ENCODE results near the gene ERFE. TPM values are rescaled to one million over a fixed set of nuclear protein-coding genes. Genes with fewer than 3 reads are reported as not detected.

The ERFE gene
- polyA plus RNA-seq, 1 of the 3 experiments (the other 2 are of a cell fraction), result 1.3 TPM

DNA sequence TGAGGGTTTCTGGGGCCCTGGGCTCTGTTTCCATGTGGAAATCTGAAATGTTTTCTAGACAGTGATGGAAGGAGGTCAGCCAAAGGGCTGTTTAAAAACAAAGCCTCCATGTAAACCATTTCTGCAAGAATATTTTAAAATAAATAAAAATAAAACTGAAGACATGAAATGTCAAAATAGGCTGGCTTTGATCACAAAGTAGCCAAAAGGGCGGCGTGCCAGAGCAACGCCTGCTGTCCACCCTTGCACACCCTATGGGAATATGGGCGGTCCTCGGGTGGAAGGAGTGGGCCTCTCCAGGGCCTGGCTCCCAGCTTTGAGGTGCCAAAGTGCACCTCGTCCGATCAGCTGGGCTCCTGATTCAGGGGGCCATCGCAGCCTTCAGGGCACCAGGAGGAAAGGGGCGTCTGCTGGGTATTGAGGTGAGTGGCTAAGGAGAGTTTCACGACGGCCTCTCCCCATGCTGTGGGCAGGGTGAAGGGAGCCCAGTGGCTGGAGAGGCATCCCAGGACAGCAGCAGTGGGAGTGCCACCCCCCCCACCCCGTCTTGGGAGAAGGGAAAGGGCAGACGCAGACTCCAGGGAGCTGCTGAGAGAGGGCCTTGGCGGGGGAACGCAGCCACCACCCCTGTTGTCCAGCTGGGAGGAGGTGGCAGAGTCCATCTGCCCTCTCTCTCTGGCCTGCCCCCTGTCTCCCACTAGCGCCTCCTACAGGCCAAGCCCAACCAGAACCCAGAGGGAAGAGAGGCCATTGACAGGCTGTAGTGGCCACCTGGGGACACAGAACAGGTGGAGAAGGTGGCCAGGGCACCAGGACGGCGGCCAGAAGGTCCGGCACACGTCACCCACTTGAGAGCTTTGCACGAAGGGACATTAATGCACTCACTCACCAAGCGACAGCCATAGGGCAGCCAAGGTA lies 5.7 kb upstream of the ERFE start:
- CTCF ChIA-PET, result interaction anchor here (0.7 to 1.3 kb wide), 2 partner anchors 11 to 110 kb away, joined by 4 read pairs; no protein-coding TSS in a partner anchor
- Histone ChIP-seq H3K4me3 (ENCODE audit: low read depth in 2 of 2, low read length in 1 of 2) (no peak overlapping the region), H3F3A (replicated peaks; ENCODE audit: insufficient read depth) (no peaks in the 10 kb centered on the region), H4K20me1 (ENCODE audit: insufficient read depth) (no peaks in the 10 kb centered on the region), H3K9me2 (no peaks in the 10 kb centered on the region), H3K27ac (ENCODE audit: low read depth in 2 of 2, low read length in 1 of 2) (no peak overlapping the region), H3K36me3 (replicated peaks in 1 of 2; ENCODE audit: control insufficient read depth in 1 of 2, insufficient read depth in 2 of 2, low read length in 1 of 2) (no peaks in the 10 kb centered on the region), H3K9me3 (no peaks in the 10 kb centered on the region), H3K9ac (no peak overlapping the region), H3K79me2 (ENCODE audit: insufficient read depth) (no peaks in the 10 kb centered on the region), H2AFZ (ENCODE audit: low read depth) (no peak overlapping the region), H3K27me3 (ENCODE audit: insufficient read depth) (no peaks in the 10 kb centered on the region), H3K4me2 (no peak overlapping the region), H3K4me1 (ENCODE audit: control insufficient read depth in 1 of 2, insufficient read depth in 2 of 2, low read depth in 1 of 2, low read length in 1 of 2) (peaks cover 0 to 6% of the 10 kb centered on the region in 2 experiments; a peak in 1 of 4 replicates)
- no peak for DNase-seq
- POLR2A ChIA-PET, result no interaction called here
- WGBS (ENCODE audit: low lambda C conversion rate), result 74% methylated on average over 12 of the region's 22 CpGs
- TF ChIP-seq, protein P1, sequence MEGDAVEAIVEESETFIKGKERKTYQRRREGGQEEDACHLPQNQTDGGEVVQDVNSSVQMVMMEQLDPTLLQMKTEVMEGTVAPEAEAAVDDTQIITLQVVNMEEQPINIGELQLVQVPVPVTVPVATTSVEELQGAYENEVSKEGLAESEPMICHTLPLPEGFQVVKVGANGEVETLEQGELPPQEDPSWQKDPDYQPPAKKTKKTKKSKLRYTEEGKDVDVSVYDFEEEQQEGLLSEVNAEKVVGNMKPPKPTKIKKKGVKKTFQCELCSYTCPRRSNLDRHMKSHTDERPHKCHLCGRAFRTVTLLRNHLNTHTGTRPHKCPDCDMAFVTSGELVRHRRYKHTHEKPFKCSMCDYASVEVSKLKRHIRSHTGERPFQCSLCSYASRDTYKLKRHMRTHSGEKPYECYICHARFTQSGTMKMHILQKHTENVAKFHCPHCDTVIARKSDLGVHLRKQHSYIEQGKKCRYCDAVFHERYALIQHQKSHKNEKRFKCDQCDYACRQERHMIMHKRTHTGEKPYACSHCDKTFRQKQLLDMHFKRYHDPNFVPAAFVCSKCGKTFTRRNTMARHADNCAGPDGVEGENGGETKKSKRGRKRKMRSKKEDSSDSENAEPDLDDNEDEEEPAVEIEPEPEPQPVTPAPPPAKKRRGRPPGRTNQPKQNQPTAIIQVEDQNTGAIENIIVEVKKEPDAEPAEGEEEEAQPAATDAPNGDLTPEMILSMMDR (IDR thresholded peaks at IDR 0.05), result peak; percentile 38
- no peak for TF ChIP-seq NRF1 (IDR thresholded peaks at IDR 0.05; ENCODE audit: low read depth, low read length)

DNA sequence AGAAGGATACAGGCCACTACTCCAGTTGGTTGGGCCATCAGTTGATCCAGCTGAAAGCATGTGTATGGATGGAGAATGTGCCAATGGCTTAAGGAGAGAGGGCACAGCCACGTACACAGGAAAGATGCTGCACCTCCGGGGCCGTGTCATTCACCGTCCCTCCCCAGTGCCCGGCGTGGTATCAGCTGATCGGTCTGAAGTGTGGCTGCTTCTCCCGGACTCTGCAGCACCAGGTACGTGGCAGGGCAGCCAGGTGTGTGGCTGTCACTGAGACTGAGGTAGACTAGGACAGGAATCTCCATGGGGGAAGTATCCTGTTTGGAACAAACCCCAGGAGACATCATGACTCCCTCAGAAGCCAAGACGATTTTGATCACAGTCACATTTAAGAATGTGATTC lies 4.2 kb upstream of the ERFE start:
- Histone ChIP-seq H3K9ac (no peak overlapping the region), H3K4me1 (ENCODE audit: control insufficient read depth in 1 of 2, insufficient read depth in 2 of 2, low read depth in 1 of 2, low read length in 1 of 2) (peaks cover 0 to 8% of the 10 kb centered on the region in 2 experiments; a peak in 1 of 4 replicates), H3K27me3 (ENCODE audit: insufficient read depth) (no peaks in the 10 kb centered on the region), H3K27ac (ENCODE audit: low read depth in 2 of 2, low read length in 1 of 2) (no peak overlapping the region), H3F3A (replicated peaks; ENCODE audit: insufficient read depth) (no peaks in the 10 kb centered on the region), H3K4me3 (ENCODE audit: low read depth in 2 of 2, low read length in 1 of 2) (no peak overlapping the region), H4K20me1 (ENCODE audit: insufficient read depth) (no peaks in the 10 kb centered on the region), H3K9me2 (no peaks in the 10 kb centered on the region), H3K4me2 (no peak overlapping the region), H3K9me3 (no peaks in the 10 kb centered on the region), H3K79me2 (ENCODE audit: insufficient read depth) (no peaks in the 10 kb centered on the region), H2AFZ (ENCODE audit: low read depth) (no peak overlapping the region), H3K36me3 (replicated peaks in 1 of 2; ENCODE audit: control insufficient read depth in 1 of 2, insufficient read depth in 2 of 2, low read length in 1 of 2) (no peaks in the 10 kb centered on the region)
- CTCF ChIA-PET, result interaction anchor here (1.0 to 1.3 kb wide), 2 partner anchors 47 to 109 kb away, joined by 3 to 4 read pairs; no protein-coding TSS in a partner anchor
- WGBS (ENCODE audit: low lambda C conversion rate), result 69% methylated on average over 2 of the region's 10 CpGs
- TF ChIP-seq TEAD4 (IDR thresholded peaks at IDR 0.05; ENCODE audit: borderline replicate concordance, insufficient read depth), result no peak
- no peak for TF ChIP-seq TCF12 (IDR thresholded peaks at IDR 0.05)
- TF ChIP-seq, protein P2, sequence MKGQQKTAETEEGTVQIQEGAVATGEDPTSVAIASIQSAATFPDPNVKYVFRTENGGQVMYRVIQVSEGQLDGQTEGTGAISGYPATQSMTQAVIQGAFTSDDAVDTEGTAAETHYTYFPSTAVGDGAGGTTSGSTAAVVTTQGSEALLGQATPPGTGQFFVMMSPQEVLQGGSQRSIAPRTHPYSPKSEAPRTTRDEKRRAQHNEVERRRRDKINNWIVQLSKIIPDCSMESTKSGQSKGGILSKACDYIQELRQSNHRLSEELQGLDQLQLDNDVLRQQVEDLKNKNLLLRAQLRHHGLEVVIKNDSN (IDR thresholded peaks at IDR 0.05; ENCODE audit: borderline replicate concordance, low read depth), result no peak
- no peak for TF ChIP-seq FOXM1 (IDR thresholded peaks at IDR 0.05; ENCODE audit: low read depth)
- no peak for TF ChIP-seq MXI1 (IDR thresholded peaks at IDR 0.05; ENCODE audit: low read depth, low read length)
- TF ChIP-seq, protein P3, sequence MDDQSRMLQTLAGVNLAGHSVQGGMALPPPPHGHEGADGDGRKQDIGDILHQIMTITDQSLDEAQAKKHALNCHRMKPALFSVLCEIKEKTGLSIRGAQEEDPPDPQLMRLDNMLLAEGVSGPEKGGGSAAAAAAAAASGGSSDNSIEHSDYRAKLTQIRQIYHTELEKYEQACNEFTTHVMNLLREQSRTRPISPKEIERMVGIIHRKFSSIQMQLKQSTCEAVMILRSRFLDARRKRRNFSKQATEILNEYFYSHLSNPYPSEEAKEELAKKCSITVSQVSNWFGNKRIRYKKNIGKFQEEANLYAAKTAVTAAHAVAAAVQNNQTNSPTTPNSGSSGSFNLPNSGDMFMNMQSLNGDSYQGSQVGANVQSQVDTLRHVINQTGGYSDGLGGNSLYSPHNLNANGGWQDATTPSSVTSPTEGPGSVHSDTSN (IDR thresholded peaks at IDR 0.05), result no peak
- no peak for TF ChIP-seq RXRA (IDR thresholded peaks at IDR 0.05; ENCODE audit: borderline replicate concordance, low read depth)
- TF ChIP-seq MEF2A (IDR thresholded peaks at IDR 0.05; ENCODE audit: borderline replicate concordance, low read depth), result no peak
- no peak for TF ChIP-seq RCOR1 (IDR thresholded peaks at IDR 0.05; ENCODE audit: low read length)
- no peak for TF ChIP-seq CHD2 (IDR thresholded peaks at IDR 0.05; ENCODE audit: low read length, partially characterized antibody)
- no peak for TF ChIP-seq TAF1 (IDR thresholded peaks at IDR 0.05; ENCODE audit: borderline replicate concordance, low read depth, low read length)
- TF ChIP-seq, protein P4, sequence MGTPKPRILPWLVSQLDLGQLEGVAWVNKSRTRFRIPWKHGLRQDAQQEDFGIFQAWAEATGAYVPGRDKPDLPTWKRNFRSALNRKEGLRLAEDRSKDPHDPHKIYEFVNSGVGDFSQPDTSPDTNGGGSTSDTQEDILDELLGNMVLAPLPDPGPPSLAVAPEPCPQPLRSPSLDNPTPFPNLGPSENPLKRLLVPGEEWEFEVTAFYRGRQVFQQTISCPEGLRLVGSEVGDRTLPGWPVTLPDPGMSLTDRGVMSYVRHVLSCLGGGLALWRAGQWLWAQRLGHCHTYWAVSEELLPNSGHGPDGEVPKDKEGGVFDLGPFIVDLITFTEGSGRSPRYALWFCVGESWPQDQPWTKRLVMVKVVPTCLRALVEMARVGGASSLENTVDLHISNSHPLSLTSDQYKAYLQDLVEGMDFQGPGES (IDR thresholded peaks at IDR 0.05; ENCODE audit: low read depth, low read length), result no peak
- TF ChIP-seq SMC3 (IDR thresholded peaks at IDR 0.05; ENCODE audit: low read depth, low read length), result no peak
- no peak for TF ChIP-seq RAD21 (IDR thresholded peaks at IDR 0.05; ENCODE audit: low read length)
- TF ChIP-seq, protein P1 (IDR thresholded peaks at IDR 0.05), result no peak
- POLR2A ChIA-PET, result no interaction called here
- DNase-seq, result no peak
